MCF 10A (cell line): ENCODE data around the gene TUBB3. TPM values are rescaled to one million over a fixed set of nuclear protein-coding genes. Genes with fewer than 3 reads are reported as not detected.

Experiments
- BruUV-seq: library from RNA; stranded (reverse); fragments of 400-500 nt; replicated peaks from 2 replicates; lab custom pipeline; 2021; lab: Mats Ljungman, UMichigan
- CTCF ChIA-PET: fragments of 300-600 bp; sonication (Branson Sonifier 250); formaldehyde crosslinking; extraction: SDS; loops from one replicate; lab custom pipeline; 2021; ENCODE audit warnings: antibody characterized with exemption, inconsistent platforms; lab: Yijun Ruan, JAX
- POLR2A ChIA-PET: fragments of 300-600, 350-650 bp; sonication (Branson Sonifier 250); formaldehyde crosslinking; extraction: SDS; loops from one replicate; lab custom pipeline; 2020; ENCODE audit warnings: antibody characterized with exemption, inconsistent platforms; lab: Yijun Ruan, JAX
- DNase-seq: peaks from one replicate; pipeline ENCODE4 v3.0.0-alpha.2; 2018; ENCODE audit not compliant: unreplicated experiment
- H3K27ac Mint-ChIP-seq: one replicate; pipeline ENCODE4 v1.8.0; 2022; ENCODE audit warnings: mild to moderate bottlenecking, low read depth, mixed read lengths; ENCODE audit not compliant: unreplicated experiment
- H3K27me3 Mint-ChIP-seq: one replicate; pipeline ENCODE4 v1.8.0; 2022; ENCODE audit warnings: mixed read lengths; ENCODE audit not compliant: insufficient read depth, unreplicated experiment
- H3K36me3 Mint-ChIP-seq: one replicate; pipeline ENCODE4 v1.8.0; 2022; ENCODE audit warnings: mild to moderate bottlenecking, moderate library complexity, mixed read lengths; ENCODE audit not compliant: insufficient read depth, unreplicated experiment
- H3K4me1 Mint-ChIP-seq: one replicate; pipeline ENCODE4 v1.8.0; 2022; ENCODE audit warnings: mixed read lengths; ENCODE audit not compliant: insufficient read depth, unreplicated experiment
- H3K4me3 Mint-ChIP-seq: one replicate; pipeline ENCODE4 v1.8.0; 2022; ENCODE audit warnings: mild to moderate bottlenecking, moderate library complexity, mixed read lengths; ENCODE audit not compliant: unreplicated experiment
- H3K9me3 Mint-ChIP-seq: one replicate; pipeline ENCODE4 v1.8.0; 2022; ENCODE audit warnings: mixed read lengths; ENCODE audit not compliant: unreplicated experiment
- CTCF ChIP-seq: fragments of 200-600 bp; IDR thresholded peaks from one replicate; pipeline ENCODE4 v1.8.0; 2022; ENCODE audit warnings: antibody characterized with exemption, mild to moderate bottlenecking; ENCODE audit not compliant: unreplicated experiment
- intact Hi-C: fragments of 100-400 bp; cut with micrococcal nuclease; formaldehyde crosslinking; loops from 2 replicates; pipeline ENCODE4 v1.14.1; 2022
- total RNA-seq: library from RNA; stranded (reverse); gene quantifications from 2 replicates; pipeline ENCODE4 v1.2.3, GENCODE V29; 2022

TUBB3 gene
- total RNA-seq, 1 experiment from 2014 or later = 23.0 TPM

DNA sequence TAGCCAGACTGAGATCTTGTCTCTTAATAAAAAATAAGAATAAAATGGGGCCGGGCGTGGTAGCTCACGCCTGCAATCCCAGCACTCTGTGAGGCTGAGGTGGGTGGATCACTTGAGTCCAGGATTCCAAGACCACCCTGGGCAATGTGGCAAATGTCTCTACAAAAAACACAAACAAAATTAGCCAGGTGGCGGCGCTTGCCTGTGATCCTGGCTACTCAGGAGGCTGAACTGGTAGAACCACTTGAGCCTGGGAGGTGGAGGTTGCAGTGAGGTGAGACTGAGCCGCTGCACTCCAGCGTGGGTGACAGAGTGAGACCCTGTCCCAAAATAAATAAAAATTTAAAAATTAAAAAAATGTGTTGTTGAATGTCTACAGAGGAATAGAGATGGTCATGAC, 22.5 kb downstream of the TUBB3 start:
- Mint-ChIP-seq H3K27ac (no peak overlapping the region), H3K4me3 (no peak overlapping the region), H3K27me3 (no peaks in the 10 kb centered on the region), H3K4me1 (peaks cover 4% of the 10 kb centered on the region), H3K36me3 (no peaks in the 10 kb centered on the region), H3K9me3 (no peaks in the 10 kb centered on the region)
- POLR2A ChIA-PET = interaction anchor here (0.8 kb wide), 1 partner anchor 24 kb away, joined by 5 read pairs; no protein-coding TSS in a partner anchor
- no TSS peak for BruUV-seq
- CTCF ChIA-PET = no interaction called here
- no peak for DNase-seq
- TF ChIP-seq CTCF = no peak
- intact Hi-C loops = no loop called here

GRCh38 chr16:89946515-89946914, 23.4 kb downstream of the TUBB3 start:
- Mint-ChIP-seq H3K27me3 (no peaks in the 10 kb centered on the region), H3K36me3 (no peaks in the 10 kb centered on the region), H3K27ac (no peak overlapping the region), H3K4me3 (no peak overlapping the region), H3K4me1 (peaks cover 4% of the 10 kb centered on the region), H3K9me3 (no peaks in the 10 kb centered on the region)
- CTCF ChIA-PET = no interaction called here
- intact Hi-C loops = no loop called here
- BruUV-seq = no TSS peak
- no peak for TF ChIP-seq CTCF
- DNase-seq = no peak
- POLR2A ChIA-PET = no interaction called here

GRCh38 chr16:89949121-89949742, 26.1 kb downstream of the TUBB3 start:
- H3K27ac Mint-ChIP-seq = peak overlapping the region; percentile 59
- no peaks in the 10 kb centered on the region for H3K9me3 Mint-ChIP-seq
- DNase-seq = no peak
- no peak for TF ChIP-seq CTCF
- H3K36me3 Mint-ChIP-seq = no peaks in the 10 kb centered on the region
- H3K4me1 Mint-ChIP-seq = peaks cover 4% of the 10 kb centered on the region
- POLR2A ChIA-PET = interaction anchor here (0.7 kb wide), 1 partner anchor 23 kb away, joined by 5 read pairs; no protein-coding TSS in a partner anchor
- H3K27me3 Mint-ChIP-seq = no peaks in the 10 kb centered on the region
- H3K4me3 Mint-ChIP-seq = peak overlapping the region; percentile 71
- no TSS peak for BruUV-seq
- intact Hi-C loops = no loop called here
- CTCF ChIA-PET = no interaction called here

DNA sequence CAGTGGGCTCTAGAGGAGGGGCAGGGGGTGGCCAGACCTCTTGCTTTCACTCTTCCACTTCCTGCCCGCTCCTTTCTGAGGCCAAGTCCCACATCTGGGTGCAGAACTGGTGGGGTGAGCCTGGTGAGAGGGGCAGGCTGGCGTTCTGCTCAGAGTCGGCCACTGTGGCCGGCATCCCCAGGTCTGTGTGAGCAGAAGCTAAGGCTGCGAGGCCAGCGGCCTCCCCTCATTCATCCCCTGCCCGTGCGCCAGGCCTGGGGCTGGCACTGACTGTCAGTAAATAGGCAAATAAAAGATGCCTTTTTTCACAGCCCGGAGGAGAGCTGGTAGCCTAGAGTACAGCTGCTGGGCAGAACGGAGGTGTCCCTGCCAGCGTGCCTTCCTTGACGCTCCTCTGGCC, 26.6 kb downstream of the TUBB3 start:
- peaks cover 4% of the 10 kb centered on the region for H3K4me1 Mint-ChIP-seq
- no peak for DNase-seq
- CTCF ChIA-PET = interaction anchor here (0.6 kb wide), 1 partner anchor 13 kb away, joined by 3 read pairs; no protein-coding TSS in a partner anchor
- H3K27me3 Mint-ChIP-seq = no peaks in the 10 kb centered on the region
- H3K36me3 Mint-ChIP-seq = no peaks in the 10 kb centered on the region
- peak overlapping the region; percentile 59 for H3K27ac Mint-ChIP-seq
- no peaks in the 10 kb centered on the region for H3K9me3 Mint-ChIP-seq
- POLR2A ChIA-PET = interaction anchor here (0.7 to 1.6 kb wide), 2 partner anchors 23 to 32 kb away, joined by 3 to 9 read pairs; no protein-coding TSS in a partner anchor
- peak overlapping the region; percentile 71 for H3K4me3 Mint-ChIP-seq
- intact Hi-C loops = no loop called here
- TF ChIP-seq CTCF = no peak
- BruUV-seq = no TSS peak
